DND-41 (cell line): ENCODE results near the gene DHDDS.

Experiments
- EZH2 ChIP-seq: IDR thresholded peaks from 3 replicates; pipeline ENCODE4 v1.6.1; 2012; ENCODE audit warnings: borderline replicate concordance, low read depth, mild to moderate bottlenecking, moderate library complexity, low read length, inconsistent platforms; ENCODE audit not compliant: severe bottlenecking
- TF ChIP-seq, protein P1 (sequence below): IDR thresholded peaks from 2 replicates; pipeline ENCODE4 v1.5.1; 2012; ENCODE audit warnings: borderline replicate concordance, low read length, moderate library complexity, mild to moderate bottlenecking; ENCODE audit not compliant: poor library complexity, severe bottlenecking; ENCODE audit errors: extremely low read depth

DNA sequence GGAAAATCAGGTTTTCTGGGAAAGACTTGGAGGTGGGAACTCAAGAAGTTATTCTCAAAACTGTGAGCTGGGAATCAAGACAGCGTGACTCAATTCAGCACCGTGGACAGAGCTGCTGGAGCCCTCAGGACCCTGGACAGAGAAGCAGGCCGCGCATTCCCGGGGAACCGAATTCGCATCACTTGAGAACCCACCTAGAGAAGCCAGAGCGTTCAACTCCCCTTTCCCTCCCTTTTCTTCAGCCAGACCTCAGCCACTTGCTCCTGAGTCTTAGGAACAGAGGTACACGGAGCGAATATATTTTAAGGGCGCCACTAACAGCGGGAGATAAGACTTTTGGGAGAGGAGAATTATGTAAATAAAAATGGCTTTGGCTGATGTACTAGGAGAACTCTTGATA, 23.5 kb upstream of the DHDDS start:
- TF ChIP-seq EZH2, result no peak
- TF ChIP-seq, protein P1, sequence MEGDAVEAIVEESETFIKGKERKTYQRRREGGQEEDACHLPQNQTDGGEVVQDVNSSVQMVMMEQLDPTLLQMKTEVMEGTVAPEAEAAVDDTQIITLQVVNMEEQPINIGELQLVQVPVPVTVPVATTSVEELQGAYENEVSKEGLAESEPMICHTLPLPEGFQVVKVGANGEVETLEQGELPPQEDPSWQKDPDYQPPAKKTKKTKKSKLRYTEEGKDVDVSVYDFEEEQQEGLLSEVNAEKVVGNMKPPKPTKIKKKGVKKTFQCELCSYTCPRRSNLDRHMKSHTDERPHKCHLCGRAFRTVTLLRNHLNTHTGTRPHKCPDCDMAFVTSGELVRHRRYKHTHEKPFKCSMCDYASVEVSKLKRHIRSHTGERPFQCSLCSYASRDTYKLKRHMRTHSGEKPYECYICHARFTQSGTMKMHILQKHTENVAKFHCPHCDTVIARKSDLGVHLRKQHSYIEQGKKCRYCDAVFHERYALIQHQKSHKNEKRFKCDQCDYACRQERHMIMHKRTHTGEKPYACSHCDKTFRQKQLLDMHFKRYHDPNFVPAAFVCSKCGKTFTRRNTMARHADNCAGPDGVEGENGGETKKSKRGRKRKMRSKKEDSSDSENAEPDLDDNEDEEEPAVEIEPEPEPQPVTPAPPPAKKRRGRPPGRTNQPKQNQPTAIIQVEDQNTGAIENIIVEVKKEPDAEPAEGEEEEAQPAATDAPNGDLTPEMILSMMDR, result no peak
